Fibroblast of skin of left quadriceps (primary cell): Measurements from ENCODE around the gene MYL2.

Experiments used
- DNase-seq, 2 experiments: peaks; one replicate each; pipeline ENCODE4 v3.0.0-alpha.2; 2013; ENCODE audit warnings: low read depth in 2 of 2

Gene MYL2

DNA sequence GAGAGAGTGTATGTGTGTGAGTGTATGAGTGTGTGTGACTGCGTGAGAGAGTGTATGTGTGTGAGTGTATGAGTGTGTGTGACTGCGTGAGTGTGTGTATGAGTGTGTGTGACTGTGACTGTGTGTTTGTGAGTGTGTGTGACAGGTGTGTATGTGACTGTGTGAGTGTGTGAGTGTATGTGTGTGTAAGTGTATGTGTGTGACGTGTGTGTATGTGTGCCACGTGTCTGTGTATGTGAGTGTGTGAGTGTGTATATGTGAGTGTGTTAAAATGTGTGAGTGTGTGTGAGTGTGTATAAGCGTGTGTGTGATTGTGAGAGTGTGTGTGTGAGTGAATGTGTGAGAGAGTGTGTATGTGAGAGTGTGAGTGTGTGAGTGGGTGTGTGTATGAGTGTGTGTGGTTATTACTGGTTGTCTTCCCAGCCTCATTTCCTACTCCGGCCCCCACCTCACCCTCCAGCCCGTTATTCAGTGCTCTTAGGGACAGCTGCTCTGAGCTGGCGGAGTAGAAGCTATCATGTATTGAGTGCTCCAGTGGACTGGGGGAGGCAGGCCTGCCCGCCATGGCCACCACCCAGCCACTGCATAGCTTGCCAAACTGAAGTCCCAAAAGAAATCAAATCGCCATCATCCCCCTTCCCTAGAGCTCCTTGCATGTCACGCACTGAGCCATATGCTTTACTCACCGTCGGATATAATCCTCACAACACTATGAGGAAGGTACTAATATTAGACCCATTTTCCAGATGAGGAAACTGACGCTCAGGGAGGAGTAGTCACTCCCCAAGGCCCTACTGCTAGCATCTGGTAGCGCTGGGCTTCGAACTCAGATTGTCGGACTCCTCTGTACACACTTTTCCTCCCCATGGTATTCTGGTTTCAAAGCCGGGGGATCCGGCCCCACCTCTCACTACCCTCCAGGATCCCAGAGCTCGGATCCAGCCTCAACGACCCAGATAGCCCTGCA, 10.3 kb upstream of the MYL2 start:
- no peak for DNase-seq

DNA sequence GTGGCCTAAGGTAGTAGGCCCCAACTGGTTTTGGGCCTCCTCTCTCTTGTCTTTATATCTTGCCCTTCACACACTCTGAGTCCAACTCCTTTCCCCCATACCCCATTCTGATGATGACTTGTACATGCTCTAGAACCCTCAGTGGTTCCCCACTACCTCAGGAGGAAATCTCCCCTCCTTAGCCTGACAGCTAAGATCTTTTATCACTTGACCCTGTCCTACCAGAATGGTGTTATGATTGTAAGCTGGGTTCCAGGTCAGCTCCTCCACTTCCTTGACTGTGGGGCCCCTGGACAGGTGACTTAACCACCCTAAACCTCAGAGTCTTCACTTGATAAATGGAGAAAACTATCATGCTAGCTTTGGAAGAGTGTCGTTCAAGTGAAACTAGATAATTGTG, 9.4 kb upstream of the MYL2 start:
- DNase-seq = no peak

DNA sequence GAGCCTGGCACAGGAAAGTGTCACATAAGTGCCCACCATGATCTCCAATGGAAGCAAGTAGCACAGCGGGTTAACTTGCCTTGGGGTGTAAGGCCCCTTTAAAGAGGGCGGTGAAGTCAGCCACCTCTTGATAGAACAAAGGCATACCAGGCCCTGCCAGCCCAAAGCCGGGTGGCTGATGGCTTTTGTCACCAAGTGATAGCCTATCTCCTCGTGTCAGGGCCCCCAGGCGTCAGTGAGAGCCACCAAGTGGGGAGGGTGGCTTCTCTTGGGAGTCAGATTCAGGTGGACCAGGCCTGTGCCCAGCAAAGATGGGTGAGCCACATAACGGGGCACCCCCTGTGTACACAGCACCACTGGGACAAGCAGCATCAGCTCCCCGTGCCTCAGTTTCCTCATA, 8.3 kb upstream of the MYL2 start:
- no peak for DNase-seq

DNA sequence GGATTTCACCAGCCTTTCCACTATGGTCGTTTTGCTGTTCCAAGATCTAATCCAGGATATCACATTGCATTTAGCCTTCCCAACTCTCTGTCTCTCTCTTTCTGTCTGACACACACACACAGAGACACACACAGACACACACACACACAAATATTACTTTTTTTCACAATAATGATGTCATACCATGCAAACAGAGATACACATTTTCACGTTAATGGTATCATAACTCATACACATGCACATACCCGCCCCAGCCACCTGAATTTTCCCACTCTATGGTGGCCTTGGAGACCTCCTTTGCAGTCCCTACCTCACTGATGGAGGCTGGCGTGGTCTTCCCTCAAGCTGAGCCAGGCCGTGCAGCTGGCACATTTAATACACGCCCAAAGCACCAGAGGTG, 7.2 kb upstream of the MYL2 start:
- DNase-seq = no peak

DNA sequence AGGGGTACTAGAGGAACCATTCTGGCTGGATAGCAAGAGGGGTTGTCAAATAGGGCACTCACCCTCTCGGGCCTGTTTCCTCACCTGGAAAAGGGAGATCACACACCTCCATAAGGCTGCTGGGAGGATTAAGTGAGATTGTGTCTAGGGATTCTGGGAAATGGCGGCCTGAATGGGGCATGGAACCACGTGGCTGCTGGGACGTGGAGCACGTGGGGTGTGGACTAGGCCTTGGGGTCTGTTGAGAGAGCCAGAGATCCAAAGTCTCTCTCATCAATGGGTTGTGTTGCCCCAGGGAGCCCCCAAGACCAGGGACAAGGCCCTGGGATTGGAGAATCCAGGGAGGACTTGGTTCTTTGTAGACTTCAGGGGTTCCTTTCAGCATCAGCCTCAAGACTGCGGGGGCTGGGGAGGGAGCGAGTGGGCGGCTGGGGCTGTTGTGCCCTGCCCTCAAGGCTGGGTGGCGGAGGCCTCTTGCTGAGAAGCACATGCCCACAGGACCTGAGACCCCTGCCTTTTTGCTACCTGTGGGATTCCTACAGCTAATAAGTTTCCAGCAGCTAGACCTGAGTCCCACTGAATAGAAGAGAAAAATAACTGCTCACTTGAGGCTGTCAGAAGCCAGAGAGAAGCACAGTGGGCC, 3.4 kb upstream of the MYL2 start:
- DNase-seq = no peak

DNA sequence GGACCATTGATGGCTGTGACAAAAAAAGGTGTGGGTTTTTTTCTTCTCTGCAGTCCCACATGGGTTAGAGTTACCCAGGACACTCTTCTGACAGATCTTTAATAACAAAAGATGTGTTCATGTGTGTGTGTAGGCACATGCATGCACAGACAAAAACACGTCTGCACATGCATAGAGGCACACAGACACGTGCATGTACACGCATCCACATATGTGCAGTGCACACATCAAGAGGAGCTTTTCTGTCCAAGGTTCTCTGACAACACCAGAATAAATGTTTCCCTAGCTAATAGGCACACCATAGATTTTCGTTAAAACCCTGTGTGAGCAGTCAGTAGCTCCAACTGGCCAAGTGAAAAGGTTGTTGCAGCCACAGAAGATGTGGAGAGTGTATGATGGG, 2.8 kb upstream of the MYL2 start:
- no peak for DNase-seq

DNA sequence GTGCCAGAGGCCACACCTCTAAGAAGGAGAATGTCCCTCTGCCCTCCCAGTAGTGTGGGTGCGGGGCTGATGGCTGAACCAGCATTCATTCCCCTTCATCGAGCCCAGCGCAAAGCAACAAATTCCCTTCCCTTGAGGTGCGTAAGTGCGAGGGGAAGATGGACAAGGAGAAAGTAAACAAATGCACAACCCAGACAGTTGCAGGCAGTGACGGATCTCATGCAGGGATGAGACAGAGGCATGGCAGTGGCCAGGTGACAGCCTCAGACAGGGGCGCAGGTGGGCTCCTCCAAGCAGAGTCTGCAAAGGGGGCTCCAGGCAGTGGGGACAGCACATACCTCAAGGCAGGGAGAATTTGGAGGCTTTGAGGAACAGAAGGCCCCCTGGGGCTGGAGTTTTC, 2.3 kb upstream of the MYL2 start:
- no peak for DNase-seq

DNA sequence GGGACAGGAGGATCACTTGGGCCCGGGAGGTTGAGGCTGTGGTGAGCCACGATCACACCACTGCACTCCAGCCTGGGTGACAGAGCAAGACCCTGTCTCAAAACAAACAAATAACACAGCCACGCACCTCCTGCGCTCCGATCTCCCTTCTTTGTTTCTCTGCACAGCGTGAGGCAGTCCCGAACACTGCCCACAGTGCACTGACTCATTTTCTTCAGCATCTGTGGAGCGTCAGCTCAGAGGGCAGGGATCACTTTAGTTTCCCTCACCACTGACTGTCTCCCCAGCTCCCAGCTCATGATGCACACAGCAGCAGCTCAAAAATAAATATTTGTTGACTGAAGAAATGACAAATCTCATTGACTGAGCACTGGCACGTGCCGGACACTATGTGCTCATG, 883 bp upstream of the MYL2 start:
- no peak for DNase-seq

DNA sequence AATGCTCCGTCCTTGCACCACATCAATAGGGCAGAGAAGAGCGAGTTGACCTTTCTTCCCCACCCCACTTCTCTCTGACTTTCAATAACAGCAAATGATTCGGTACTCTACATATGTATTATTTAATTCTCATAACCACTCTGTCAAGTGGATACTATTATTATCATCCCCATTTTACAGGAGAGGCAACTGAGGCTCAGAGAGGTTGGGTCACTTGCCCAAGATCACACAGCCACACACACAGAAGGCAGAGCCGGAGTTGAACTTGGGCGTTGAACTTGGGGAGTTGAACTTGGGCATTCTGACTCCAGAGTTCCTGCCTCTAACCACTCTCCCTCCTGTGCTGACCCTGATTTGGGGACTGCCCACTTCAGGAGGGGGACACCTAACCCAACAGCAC, 659 bp downstream of the MYL2 start:
- DNase-seq = no peak

DNA sequence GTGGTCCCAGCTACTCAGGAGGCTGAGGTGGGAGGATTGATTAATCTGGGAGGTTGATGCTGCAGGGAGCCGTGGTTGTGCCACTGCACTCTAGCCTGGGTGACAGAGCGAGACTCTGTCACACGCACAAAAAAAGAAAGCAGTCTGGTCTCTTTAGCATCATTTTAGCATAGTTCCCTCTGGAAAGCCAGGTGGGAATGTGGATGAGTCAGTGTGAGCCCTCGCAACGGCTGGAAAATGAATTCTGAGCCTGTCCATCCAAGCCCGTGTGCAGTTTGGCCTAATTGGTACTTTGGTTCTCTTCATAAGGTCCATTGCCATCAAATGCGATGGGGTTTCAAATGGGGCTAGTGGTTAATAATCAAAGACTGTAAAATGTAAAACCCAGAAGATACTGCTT, 2.4 kb downstream of the MYL2 start:
- no peak for DNase-seq

DNA sequence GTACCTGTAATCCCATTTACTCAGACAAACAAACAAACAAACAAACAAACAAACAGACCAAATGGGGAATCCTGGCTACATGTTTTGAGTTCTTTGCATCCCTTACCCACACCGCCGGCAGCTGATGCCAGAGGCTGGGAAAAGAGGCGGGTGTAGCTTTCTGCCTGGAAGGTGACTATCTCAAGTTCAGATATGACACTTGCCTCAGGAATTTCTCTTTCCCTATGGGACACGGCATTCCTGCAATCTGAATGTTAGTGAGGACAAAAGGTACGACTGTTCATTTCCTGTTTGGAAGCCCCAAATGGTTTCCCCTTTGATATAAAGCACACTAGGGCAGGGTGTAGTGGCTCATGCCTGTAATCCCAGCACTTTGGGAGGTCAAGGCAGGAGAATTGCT, 2.9 kb downstream of the MYL2 start:
- DNase-seq = peak in 1 of 2 experiments; percentile 27

DNA sequence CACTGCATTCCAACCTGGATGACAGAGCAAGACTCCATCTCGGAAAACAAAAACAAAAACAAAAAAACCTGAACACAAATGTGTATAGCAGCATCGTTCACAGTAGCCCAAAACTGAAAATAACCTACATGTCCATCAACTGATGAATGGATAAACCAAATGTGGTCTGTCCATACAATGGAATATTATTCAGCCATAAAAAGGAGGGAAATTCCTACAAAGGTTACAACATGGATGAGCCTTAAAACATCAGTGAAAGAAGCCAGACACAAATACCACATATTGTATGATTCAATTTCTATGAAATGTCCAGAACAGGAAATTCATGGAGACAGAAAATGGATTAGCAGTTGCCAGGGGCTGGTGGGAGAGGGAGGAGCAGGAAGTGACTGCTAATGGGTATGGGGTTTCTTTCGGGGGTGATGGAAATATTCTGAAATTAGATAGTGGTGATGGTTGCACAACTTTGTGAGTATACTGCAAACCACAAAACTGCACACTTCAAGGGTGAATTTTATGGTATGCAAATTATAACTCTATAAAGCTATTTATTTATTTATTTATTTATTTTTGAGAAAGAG, 4.0 kb downstream of the MYL2 start:
- no peak for DNase-seq

DNA sequence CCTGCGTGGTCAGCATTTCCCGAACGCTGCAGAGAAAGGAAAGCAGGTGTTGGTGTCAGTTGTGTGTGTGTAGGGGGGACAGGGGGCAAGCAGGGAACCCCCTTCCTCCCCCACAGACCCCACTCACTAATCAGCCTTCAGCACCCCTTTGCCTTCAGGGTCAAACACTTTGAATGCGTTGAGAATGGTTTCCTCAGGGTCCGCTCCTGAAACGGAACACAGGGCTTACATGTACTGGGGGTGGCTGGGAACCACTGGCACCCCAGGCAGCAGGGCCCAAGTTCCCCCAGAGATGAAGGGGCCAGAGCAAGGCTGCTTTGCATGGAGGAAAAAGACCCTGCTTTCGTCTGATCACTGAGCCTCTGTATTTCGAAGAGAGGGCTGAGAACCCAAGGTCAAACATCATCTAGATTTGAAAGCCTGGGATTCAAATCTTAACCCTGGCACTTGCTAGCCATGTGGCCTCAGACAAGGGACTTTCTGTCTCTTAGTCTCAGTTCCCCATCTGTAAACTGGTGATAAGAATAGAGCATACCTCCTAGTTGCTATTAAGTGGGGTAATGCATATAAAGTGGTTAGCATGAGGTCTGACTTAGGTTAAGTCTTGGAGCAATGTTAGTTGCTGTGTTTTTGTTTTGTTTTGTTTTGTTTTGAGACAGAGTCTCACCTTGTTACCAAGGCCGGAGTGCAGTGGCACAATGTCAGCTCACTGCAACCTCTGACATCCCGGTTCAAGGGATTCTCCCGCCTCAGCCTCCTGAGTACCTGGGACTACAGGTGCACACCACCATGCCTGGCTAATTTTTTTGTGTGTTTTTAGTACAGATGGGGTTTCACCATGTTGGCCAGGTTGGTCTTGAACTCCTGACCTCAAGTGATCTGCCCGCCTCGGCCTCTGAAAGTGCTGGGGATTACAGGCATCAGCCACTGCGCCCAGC, 7.0 kb downstream of the MYL2 start:
- no peak for DNase-seq

DNA sequence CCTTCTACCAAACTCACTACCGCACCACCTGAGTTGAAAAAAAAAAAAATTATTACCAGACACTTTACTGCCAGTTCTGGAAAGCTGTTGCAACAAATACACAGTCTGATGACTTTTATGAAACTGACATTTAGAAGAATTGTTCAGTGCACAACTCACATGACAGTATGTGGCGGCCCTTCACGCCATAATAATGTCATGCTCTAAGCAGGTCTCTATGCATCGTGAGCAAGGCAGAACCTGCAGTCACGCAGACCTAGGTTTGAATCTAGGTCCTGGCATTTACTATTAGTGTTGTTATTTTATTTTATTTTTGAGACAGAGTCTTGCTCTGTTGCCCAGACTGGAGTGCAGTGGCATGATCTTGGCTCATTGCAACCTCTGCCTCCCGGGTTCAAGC, 8.1 kb downstream of the MYL2 start:
- DNase-seq = no peak

DNA sequence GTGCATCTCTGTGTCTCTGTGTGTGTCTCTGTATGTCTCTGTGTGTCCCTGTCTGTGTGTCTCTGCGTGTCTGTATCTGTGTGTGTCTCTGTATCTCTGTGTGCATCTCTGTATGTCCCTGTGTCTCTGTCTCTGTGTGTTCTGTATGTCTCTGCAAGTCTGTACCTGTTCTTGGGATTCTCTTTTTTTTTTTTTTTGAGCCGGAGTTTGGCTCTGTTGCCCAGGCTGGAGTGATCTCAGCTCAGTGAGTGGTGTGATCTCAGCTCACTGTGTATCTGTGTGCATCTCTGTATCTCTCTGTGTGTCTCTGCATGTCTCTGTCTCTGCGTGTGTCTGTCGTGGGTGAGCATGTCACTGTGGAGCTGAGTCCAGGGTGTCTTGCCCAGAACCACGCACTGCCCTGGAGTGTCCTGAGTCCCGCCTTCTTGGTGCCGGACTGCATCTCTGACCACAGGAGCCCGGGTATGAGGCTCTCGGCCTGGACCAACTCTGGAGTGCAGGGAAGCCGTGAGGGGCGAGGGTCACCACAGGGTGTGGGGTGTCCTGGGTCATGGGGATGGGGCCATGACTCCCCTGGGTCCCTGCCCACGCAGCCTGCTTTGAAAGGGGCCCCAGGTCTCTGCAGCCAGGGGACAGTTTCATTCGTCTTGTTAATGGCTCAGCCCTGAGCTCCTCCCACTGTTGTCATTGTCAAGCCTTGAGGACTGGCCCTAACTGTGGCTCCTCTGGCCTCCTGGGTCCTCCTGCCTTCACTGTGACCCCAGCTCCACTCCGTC, 11.8 kb downstream of the MYL2 start:
- no peak for DNase-seq

DNA sequence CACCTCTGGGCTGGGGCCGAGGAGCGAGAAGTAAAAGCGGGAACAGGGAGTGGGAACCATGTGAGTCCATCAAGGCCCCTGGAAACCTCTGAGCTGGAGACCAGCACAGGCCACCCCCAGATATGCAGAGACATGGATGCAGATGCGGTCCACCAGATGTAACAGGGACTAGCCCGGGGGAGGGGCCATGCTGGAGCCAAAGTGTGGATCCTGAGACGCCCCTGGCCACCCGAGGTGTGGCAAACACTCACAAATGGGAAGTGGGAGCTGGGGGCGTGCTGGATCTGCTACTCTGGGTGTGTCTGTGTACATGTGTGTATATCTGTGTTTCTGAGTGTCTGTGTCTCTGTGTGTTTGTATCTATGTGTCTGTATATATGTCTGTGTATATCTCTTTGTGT, 12.8 kb downstream of the MYL2 start:
- DNase-seq = no peak

DNA sequence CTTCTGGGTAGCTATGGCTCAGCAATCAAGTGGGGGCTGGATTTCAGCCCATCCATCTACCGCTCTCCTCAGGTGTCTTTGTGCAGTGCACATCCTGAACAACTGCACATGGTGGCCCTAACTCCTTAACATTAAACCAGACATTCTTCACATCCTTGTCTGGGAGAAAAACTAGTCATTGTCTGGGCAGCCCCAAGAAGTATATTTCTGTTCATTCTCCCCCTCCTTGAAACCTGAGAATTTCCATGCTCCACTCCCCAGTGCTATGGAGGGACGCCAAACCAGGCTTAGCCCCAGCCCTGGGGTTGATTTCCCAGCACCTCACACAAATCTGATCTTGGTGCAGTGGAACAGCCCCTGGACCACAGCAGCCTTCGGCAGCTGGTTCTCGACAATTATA, 13.4 kb downstream of the MYL2 start:
- no peak for DNase-seq

DNA sequence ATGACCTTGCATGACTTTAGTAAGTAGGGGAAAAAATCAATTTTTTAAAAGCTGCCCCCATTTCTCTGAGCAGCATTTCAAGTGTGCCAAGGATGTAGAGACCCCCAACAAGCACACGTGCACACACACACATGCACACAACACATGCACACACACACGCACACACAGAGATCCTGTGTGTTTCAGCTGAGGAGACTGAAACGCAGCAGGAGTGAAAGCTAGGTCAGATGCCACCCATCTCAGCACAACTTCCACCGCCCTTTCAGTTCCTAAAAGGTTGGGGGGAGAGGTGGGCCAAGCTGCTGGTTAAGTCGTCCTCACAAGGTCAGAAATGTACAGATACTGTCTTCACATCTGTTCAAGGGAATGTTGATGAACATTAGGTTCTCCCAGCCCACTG, 13.9 kb downstream of the MYL2 start:
- DNase-seq = no peak

DNA sequence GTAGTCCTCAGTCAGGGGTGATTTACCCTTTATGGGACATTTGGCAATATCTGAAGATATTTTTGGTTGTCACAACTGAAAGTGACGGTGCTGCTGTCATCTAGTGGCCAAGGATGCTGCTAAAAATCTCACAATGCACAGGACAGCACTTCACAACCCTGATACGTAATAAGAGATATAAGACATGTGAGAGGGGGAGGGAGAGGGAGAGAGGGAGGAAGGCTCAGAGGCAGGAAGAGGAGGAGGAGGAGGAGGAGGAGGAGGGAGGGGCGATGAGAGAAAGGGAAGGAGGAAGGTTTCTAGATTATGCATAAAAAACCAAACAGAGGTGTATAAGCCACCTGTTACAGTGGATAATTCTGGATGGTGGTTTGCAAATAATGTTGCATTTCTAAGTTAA, 14.3 kb downstream of the MYL2 start:
- no peak for DNase-seq

DNA sequence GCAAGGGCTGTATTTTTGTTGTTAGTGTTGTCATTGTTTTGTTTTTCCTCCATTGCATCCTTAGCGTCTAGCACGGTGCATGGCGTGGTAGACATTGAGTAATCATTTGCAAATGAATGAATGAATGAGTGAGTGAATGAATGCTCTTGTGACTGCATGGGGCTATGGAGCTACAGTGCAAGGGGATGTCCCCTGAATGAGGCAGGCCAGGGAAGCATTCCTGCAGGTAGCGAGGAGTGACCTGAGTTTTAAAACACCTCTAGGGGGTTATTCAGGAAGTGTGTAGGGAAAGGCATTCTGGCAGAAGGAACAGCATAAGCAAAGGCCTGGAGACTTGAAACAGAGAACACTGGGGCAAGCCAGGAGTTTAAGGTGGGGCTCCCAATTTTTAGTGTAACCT, 16.9 kb downstream of the MYL2 start:
- DNase-seq = no peak

DNA sequence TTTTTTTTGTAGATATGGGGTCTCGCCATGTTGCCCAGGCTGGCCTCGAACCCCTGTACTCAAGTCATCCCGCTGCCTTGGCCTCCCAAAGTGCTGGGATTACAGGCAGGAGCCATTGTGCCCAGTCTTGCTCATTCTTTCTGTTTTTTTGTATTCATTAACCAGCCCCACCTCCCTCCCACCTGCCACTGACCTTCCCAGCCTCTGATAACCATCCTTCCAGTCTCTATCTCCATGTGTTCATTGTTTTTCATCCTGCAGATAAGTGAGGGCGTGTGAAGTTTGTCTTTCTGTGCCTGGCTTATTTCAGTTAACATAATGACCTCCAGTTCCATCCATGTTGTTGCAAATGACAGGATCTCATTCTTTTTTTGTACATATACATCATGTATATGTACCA, 19.0 kb downstream of the MYL2 start:
- no peak for DNase-seq
